Measurements from ENCODE around the gene DENND5B. TPM values are rescaled to one million over a fixed set of nuclear protein-coding genes. Genes with fewer than 3 reads are reported as not detected.

The DENND5B gene
- total and polyA plus RNA-seq, 11 donors, result 8.2 to 58.9 (median 44.0) TPM

DNA sequence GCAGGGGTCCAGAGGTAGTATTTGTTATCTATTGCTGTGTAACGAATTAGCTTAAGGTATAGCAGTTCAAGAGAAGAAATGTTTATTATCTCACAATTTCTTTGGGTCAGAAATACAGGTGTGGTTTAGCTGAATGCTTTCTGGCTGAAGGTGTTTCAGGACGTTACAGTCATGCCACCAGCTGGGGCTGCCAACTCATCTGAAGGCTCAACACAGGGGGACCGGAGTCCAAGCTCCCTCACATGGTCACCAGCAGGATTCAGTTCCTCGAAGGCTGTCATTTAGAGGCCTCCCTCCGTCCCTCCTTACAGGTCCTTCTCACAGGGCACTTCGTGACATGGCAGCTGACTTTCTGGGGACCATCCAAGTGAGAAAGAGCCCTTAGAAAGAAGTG, 227.5 kb downstream of the DENND5B start:
- no peak for ATAC-seq
- intact Hi-C loops (cut with DNase I), result no loop called here
- H3K4me1 ChIP-seq, result no peaks in the 10 kb centered on the region

DNA sequence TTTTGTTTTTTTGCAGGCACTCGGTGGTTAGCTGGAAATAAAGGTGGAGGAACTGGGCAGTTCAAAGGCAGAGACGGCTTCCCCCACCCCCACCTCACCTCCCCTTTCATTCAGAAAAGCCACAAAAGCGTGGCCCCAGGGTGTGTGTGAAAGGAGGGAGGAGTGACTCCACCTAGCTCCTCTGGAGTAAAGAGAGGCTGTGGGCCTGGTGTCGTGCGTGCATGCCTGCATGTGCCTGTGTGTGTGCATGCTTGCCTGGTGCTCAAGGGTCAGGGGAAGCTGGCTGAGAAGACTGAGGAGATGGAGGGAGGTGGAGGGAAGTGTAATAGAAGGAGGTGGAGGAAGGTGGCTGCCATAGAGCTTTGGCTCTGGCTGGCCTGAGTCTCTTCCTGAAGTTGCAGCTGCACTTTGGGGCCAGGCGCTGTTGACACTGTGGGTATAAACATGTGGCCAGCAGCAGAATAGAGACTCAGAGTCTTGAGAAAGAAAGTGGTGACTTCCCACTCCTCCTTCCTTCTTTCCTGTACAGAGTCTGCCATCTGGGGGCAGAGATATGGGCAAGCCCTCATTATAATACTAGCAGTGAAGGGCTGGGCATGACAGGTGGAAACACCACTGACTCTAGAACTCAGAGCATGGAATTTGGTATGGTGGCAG, 228.0 kb downstream of the DENND5B start:
- H3K4me3 ChIP-seq, result no peak overlapping the region
- no peaks in the 10 kb centered on the region for H3K9me3 ChIP-seq
- H3K27me3 ChIP-seq, result no peaks in the 10 kb centered on the region
- H3K4me1 ChIP-seq, result no peaks in the 10 kb centered on the region
- no peaks in the 10 kb centered on the region for H3K36me3 ChIP-seq
- H3K27ac ChIP-seq, result no peak overlapping the region
- intact Hi-C loops (cut with DNase I), result no loop called here
- ATAC-seq, result peak in 3 of 4 donors; percentile 45 to 53 (median 51)
- TF ChIP-seq POLR2A (IDR thresholded peaks at IDR 0.05), result no peak
- TF ChIP-seq, protein P1, sequence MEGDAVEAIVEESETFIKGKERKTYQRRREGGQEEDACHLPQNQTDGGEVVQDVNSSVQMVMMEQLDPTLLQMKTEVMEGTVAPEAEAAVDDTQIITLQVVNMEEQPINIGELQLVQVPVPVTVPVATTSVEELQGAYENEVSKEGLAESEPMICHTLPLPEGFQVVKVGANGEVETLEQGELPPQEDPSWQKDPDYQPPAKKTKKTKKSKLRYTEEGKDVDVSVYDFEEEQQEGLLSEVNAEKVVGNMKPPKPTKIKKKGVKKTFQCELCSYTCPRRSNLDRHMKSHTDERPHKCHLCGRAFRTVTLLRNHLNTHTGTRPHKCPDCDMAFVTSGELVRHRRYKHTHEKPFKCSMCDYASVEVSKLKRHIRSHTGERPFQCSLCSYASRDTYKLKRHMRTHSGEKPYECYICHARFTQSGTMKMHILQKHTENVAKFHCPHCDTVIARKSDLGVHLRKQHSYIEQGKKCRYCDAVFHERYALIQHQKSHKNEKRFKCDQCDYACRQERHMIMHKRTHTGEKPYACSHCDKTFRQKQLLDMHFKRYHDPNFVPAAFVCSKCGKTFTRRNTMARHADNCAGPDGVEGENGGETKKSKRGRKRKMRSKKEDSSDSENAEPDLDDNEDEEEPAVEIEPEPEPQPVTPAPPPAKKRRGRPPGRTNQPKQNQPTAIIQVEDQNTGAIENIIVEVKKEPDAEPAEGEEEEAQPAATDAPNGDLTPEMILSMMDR (IDR thresholded peaks at IDR 0.05), result no peak
- WGBS, 4 donors, result 59 to 75% (median 69%) methylated on average over 6 of the region's 6 CpGs
- DNase-seq, result peak in 1 of 5 donors; percentile 33

More for the DNA sequence above, 227.5 kb downstream of the DENND5B start:
- H3K9me3 ChIP-seq, result no peaks in the 10 kb centered on the region
- DNase-seq, result no peak
- no peaks in the 10 kb centered on the region for H3K36me3 ChIP-seq
- H3K4me3 ChIP-seq, result no peak overlapping the region
- no peaks in the 10 kb centered on the region for H3K27me3 ChIP-seq
- TF ChIP-seq, protein P1 (IDR thresholded peaks at IDR 0.05), result no peak
- 56 to 74% (median 63%) methylated on average over 6 of the region's 6 CpGs for WGBS, 4 donors
- no peak overlapping the region for H3K27ac ChIP-seq

DNA sequence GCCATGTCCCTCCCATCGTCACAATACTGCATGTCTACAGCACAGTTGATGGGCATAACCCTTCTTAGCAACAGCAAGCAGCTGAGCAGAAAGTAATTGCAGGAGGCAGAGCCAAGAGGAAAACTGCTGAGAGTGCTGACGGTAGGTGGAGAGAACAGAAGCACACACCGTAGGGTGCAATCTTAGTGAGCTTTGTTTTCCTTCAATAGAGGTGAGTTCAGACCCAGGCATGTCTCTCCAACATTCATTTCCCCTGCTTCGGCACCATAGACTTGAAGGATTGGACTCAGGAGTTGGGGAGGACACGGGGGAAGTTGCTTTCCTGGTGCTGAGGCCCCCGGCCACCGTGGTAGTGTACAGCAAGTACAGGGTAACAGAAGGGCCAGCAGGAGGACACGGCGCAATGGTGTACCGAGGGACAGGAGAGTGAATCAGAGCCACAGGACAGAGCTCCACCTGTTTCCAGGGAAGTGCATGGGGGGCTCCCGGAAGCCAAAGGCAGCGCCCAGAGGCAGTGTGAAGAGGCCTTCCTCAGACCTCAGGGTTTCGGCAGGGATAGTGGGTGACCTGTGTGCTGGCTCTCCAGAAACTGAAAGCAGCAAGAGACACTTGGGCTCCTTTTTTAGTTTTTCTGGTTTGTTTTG, 228.7 kb downstream of the DENND5B start:
- H3K27me3 ChIP-seq, result no peaks in the 10 kb centered on the region
- no peaks in the 10 kb centered on the region for H3K36me3 ChIP-seq
- H3K27ac ChIP-seq, result no peak overlapping the region
- intact Hi-C loops (cut with DNase I), result no loop called here
- no peaks in the 10 kb centered on the region for H3K9me3 ChIP-seq
- DNase-seq, result no peak
- TF ChIP-seq, protein P1 (IDR thresholded peaks at IDR 0.05), result no peak
- no peak for TF ChIP-seq POLR2A (IDR thresholded peaks at IDR 0.05)
- no peaks in the 10 kb centered on the region for H3K4me1 ChIP-seq
- WGBS, 4 donors, result 57 to 62% (median 58%) methylated on average over 13 of the region's 13 CpGs
- ATAC-seq, result no peak
- H3K4me3 ChIP-seq, result no peak overlapping the region

DNA sequence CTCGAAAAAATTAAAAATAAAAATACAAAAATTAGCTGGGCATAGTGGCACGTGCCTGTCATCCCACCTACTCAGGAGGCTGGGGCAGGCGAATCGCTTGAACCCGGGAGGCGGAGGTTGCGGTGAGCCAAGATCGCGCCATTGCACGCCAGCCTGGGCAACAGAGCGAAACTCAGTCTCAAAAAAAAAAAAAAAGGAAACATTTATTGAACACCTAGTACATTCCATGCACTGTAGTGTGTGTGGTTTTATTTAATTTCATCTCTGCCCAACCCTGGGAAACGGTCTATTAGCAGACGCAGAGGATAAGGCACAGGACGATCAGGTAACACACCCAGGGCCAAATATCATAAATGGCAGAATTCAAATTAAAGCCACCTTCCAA, 229.2 kb downstream of the DENND5B start:
- WGBS, 4 donors, result 88 to 96% (median 94%) methylated on average over 14 of the region's 14 CpGs
- Histone ChIP-seq H3K27me3 (no peaks in the 10 kb centered on the region), H3K4me1 (no peaks in the 10 kb centered on the region), H3K4me3 (no peak overlapping the region), H3K36me3 (no peaks in the 10 kb centered on the region), H3K27ac (no peak overlapping the region), H3K9me3 (no peaks in the 10 kb centered on the region)
- TF ChIP-seq POLR2A (IDR thresholded peaks at IDR 0.05), result no peak
- TF ChIP-seq, protein P1 (IDR thresholded peaks at IDR 0.05), result no peak
- ATAC-seq (no peak), DNase-seq (no peak)
- intact Hi-C loops (cut with DNase I), result no loop called here

Measured in heart left ventricle (tissue), 16 donors.